ENCODE measurements around the gene SLC25A33. TPM values are rescaled to one million over a fixed set of nuclear protein-coding genes. Genes with fewer than 3 reads are reported as not detected.
A peak's percentile ranks its signal among the peaks of the same experiment; 100 is the strongest.

SLC25A33 gene
- total RNA-seq, 1 experiment from 2014 or later: 11.8 TPM

- peaks cover 74% of the 10 kb centered on the region for H3K79me2 ChIP-seq (ENCODE audit: low read length)
- no peaks in the 10 kb centered on the region for H3K36me3 ChIP-seq (ENCODE audit: low read depth, low read length)
- H4K20me1 ChIP-seq (ENCODE audit: low read length): peaks cover 37% of the 10 kb centered on the region
- H3K4me3 ChIP-seq (ENCODE audit: low read length): no peak overlapping the region
- no peaks in the 10 kb centered on the region for H3F3A ChIP-seq (ENCODE audit: low read length, unreplicated experiment)
- ChIA-PET CTCF (no interaction called here), POLR2A (ENCODE audit: unreplicated experiment) (no interaction called here)
- DNase-seq: peak; percentile 12
- H3K27me3 ChIP-seq (ENCODE audit: low read length): no peaks in the 10 kb centered on the region
- H3K9me3 ChIP-seq (ENCODE audit: low read length): no peaks in the 10 kb centered on the region
- intact Hi-C loops (cut with micrococcal nuclease): no loop called here
- no peaks in the 10 kb centered on the region for H3K9me2 ChIP-seq (replicated peaks; ENCODE audit: low read length)
- TF ChIP-seq EZH2phosphoT487 (IDR thresholded peaks at IDR 0.05; ENCODE audit: borderline replicate concordance, low read length) (no peak), EZH2 (IDR thresholded peaks at IDR 0.05; ENCODE audit: low read length, unreplicated experiment) (no peak), CTCF (conservative IDR thresholded peaks at IDR 0.05; ENCODE audit: low read depth, low read length) (no peak)
- no peak overlapping the region for H2AFZ ChIP-seq (ENCODE audit: low read length)
- H3K4me1 ChIP-seq (ENCODE audit: insufficient read depth, low read length): peaks cover 6% of the 10 kb centered on the region; the same call in 1 of the 2 replicates
- H3K27ac ChIP-seq (ENCODE audit: low read length): no peak overlapping the region
- ATAC-seq: no peak
- H3K4me2 ChIP-seq (ENCODE audit: low read length): no peak overlapping the region
- no peak overlapping the region for H3K9ac ChIP-seq (ENCODE audit: low read length)
- BruUV-seq (replicated peaks): no TSS peak
Measured at GRCh38 chr1:9593492-9594465, 54.5 kb downstream of the SLC25A33 start.

- no peak overlapping the region for H3K27ac ChIP-seq (ENCODE audit: low read length)
- no peaks in the 10 kb centered on the region for H3K9me2 ChIP-seq (replicated peaks; ENCODE audit: low read length)
- intact Hi-C loops (cut with micrococcal nuclease): no loop called here
- no peaks in the 10 kb centered on the region for H3F3A ChIP-seq (ENCODE audit: low read length, unreplicated experiment)
- no peak overlapping the region for H3K4me2 ChIP-seq (ENCODE audit: low read length)
- no TSS peak for BruUV-seq (replicated peaks)
- ChIA-PET POLR2A (ENCODE audit: unreplicated experiment) (no interaction called here), CTCF (no interaction called here)
- no peak overlapping the region for H3K9ac ChIP-seq (ENCODE audit: low read length)
- H3K27me3 ChIP-seq (ENCODE audit: low read length): no peaks in the 10 kb centered on the region
- TF ChIP-seq EZH2phosphoT487 (IDR thresholded peaks at IDR 0.05; ENCODE audit: borderline replicate concordance, low read length) (no peak), EZH2 (IDR thresholded peaks at IDR 0.05; ENCODE audit: low read length, unreplicated experiment) (no peak), CTCF (conservative IDR thresholded peaks at IDR 0.05; ENCODE audit: low read depth, low read length) (no peak)
- H4K20me1 ChIP-seq (ENCODE audit: low read length): peaks cover 37% of the 10 kb centered on the region
- DNase-seq (no peak), ATAC-seq (no peak)
- peaks cover 67% of the 10 kb centered on the region for H3K79me2 ChIP-seq (ENCODE audit: low read length)
- no peaks in the 10 kb centered on the region; the same call in 1 of the 2 replicates for H3K36me3 ChIP-seq (ENCODE audit: low read depth, low read length)
- H2AFZ ChIP-seq (ENCODE audit: low read length): no peak overlapping the region
- H3K4me1 ChIP-seq (ENCODE audit: insufficient read depth, low read length): peaks cover 6% of the 10 kb centered on the region; the same call in 1 of the 2 replicates
- no peaks in the 10 kb centered on the region for H3K9me3 ChIP-seq (ENCODE audit: low read length)
- H3K4me3 ChIP-seq (ENCODE audit: low read length): no peak overlapping the region
Measured at GRCh38 chr1:9594471-9595155, 55.3 kb downstream of the SLC25A33 start.

Measured in PC-3 (cell line).